Measurements from ENCODE around the gene SYT2.

The SYT2 gene

GRCh38 chr1:202704601-202705000, 5.7 kb downstream of the SYT2 start:
- no peak for DNase-seq (ENCODE audit: low spot score)

DNA sequence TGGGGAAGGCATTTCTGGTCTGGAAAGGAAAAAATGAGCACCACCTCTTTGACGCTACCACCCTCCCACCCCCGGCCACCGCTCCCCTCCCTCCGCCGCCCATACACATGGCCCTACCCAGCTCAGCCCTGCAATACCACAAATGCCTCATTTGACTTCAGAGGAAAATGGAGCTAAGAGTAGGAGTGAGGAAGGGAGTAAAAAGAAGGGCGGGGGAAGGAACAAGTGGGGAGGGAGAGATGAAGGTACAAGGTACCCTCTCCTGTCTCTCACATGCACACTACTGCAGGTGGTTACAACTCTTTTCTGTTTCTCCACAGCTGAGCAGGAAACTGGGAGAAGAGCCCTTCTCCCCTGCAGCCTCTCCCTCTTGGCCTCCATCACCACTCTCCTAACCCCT, 7.1 kb downstream of the SYT2 start:
- DNase-seq (ENCODE audit: low spot score), result no peak

- DNase-seq (ENCODE audit: low spot score), result no peak
Observed at GRCh38 chr1:202702088-202702487, 8.2 kb downstream of the SYT2 start.

GRCh38 chr1:202701200-202701599, 9.1 kb downstream of the SYT2 start:
- no peak for DNase-seq (ENCODE audit: low spot score)

DNA sequence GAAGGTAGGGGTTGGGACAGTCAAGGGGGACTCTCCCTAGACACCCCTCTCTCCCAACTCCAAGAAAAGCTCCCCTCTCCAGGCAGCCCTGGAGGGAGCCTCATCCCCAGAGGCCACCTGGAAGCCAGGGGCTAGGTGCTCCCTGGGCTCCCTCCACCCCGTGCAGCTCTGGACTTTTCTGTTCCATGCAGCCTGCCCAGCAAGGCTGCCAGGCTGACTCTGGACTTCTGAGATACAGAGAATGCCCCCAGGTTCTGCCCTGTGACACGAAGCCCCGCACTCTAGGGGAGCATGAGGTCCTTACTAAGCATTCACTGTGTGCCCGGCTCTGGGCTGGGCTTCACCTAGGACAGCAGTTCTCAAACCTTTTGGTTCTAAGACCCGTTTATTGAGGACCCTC, 10.2 kb downstream of the SYT2 start:
- no peak for DNase-seq (ENCODE audit: low spot score)

GRCh38 chr1:202698276-202698675, 12.0 kb downstream of the SYT2 start:
- DNase-seq (ENCODE audit: low spot score), result no peak

GRCh38 chr1:202697038-202697437, 13.2 kb downstream of the SYT2 start:
- no peak for DNase-seq (ENCODE audit: low spot score)

GRCh38 chr1:202694314-202694713, 15.9 kb downstream of the SYT2 start:
- no peak for DNase-seq (ENCODE audit: low spot score)

DNA sequence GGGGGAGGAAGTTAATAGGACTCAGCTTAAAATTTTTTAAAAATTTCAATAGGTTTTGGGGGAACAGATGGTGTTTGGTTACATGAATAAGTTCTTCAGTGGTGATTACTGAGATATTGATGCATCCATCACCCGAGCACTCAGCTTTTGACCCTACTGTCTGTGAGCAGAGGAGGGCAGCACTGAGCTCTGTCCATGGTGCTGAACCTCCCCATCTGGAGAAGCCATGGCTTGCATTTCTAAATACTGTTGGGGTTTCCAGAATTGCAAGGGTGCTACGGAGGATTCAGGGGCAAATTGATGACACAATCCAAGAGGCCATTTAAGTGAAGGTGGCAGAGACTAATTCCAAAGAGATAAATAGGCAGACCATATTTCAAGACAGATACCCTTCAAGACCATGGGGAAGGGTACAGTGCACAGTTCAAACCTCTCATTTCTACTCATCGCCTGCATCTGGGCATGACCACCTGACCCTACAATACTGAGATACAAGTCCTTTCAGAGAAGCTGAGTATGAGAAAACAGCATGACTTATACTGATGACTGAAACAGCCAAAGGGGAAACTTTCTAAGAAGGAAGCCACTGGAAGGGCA, 17.2 kb downstream of the SYT2 start:
- peak; percentile 64 for DNase-seq (ENCODE audit: low spot score)

GRCh38 chr1:202691816-202692215, 18.4 kb downstream of the SYT2 start:
- DNase-seq (ENCODE audit: low spot score), result no peak

- no peak for DNase-seq (ENCODE audit: low spot score)
Observed at GRCh38 chr1:202689493-202690342, 20.5 kb downstream of the SYT2 start.

DNA sequence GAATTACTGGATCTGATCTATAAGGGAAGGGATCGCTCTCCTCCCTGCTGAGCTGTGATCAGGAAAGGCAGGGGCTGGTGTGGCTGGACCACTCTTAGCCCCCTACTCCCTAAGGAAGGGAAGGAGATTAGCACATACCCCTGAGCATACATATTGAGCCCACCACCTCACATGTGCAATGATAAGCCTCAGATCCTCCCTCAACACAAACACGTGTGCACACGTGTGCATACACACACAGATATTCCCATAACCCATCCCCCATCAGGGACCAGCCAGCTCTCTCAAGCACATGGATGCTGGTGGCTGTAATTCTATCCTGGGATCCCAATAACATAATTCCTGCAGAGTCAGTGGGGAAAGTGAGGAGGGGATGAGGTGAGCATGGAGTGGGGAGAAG, 21.2 kb downstream of the SYT2 start:
- no peak for DNase-seq (ENCODE audit: low spot score)

DNA sequence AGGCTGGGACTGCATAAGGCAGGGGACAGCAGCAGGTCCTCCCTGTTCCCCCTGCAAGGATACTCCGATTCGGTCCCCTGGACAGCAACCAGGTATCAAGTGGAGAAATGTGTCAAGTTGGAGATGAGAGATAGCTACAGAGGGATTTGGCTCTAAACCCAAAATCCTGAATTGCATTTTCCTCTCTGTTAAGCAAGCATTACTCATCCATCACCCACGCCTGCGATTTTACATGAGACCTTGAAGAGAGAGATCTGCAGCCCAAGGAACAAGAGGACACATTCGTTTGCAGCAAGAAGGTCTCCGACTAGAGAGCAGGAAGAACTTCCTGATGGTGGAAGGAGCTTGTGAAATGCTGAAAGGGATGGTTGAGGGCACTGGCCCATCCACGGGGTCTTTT, 21.9 kb downstream of the SYT2 start:
- DNase-seq (ENCODE audit: low spot score), result no peak

DNA sequence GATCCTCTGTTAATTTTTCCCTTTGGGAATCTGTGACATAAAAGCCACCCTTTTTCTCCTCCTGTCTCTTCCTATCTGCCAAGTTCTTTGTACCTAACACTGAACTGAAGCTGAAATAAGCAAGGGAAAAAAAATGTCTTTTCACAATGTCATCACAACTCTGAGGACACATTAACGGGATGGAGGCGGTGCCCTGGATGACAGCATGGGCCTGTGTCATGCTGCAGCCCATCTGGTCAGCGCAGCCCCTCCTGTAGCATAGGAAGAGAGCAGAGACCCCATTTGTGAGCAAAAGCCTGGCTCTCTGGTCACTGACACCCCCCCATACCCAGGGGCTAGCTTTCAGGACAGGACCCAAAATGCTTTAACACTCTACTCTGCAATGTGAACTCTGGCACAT, 22.5 kb downstream of the SYT2 start:
- no peak for DNase-seq (ENCODE audit: low spot score)

GRCh38 chr1:202687370-202687769, 22.9 kb downstream of the SYT2 start:
- no peak for DNase-seq (ENCODE audit: low spot score)

DNA sequence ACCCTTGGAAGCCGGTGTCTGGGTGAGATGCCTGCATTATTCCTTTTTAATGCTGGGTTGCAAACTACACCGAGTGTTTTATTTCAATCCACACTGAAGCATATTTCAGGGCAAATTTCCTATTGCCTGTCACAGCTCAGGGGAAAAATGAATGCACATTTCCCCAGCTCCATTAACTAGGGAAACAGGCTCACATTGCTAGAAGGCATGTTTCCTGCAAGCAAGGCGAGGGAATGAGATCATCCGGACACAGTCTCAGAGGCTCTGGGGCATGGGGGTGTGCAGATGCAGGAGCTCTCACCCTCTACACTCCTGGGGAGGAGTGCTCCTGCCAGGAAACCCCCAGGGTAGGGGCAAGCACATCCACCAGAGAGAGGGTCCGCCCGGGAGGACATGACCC, 24.6 kb downstream of the SYT2 start:
- DNase-seq (ENCODE audit: low spot score), result no peak

GRCh38 chr1:202684716-202685115, 25.5 kb downstream of the SYT2 start:
- no peak for DNase-seq (ENCODE audit: low spot score)

GRCh38 chr1:202683029-202683428, 27.2 kb downstream of the SYT2 start:
- DNase-seq (ENCODE audit: low spot score), result no peak

DNA sequence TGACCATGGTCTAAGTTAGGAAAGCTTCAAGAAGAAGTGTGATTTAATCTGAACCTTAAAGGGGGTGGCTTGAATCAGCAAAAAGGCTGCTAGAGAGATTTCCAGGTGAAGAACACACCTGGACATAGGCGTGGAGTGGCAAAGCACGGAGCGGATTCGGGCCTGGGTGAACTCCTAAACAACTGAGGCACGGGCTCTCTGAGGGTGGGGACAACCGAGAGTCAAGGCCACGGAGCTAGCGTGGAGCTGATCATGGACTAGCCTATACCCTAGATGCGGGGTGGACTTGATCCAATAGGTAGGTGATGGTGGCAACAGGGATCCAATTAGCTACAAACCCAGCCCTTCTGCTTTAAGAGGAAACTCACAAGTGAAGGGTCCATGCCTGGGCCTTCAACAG, 27.8 kb downstream of the SYT2 start:
- no peak for DNase-seq (ENCODE audit: low spot score)

- DNase-seq (ENCODE audit: low spot score), result no peak
Observed at GRCh38 chr1:202681736-202682420, 28.4 kb downstream of the SYT2 start.

GRCh38 chr1:202680586-202681352, 29.5 kb downstream of the SYT2 start:
- DNase-seq (ENCODE audit: low spot score), result no peak

- DNase-seq (ENCODE audit: low spot score), result no peak
Observed at GRCh38 chr1:202679406-202680177, 30.7 kb downstream of the SYT2 start.

Data from kidney capillary endothelial cell (primary cell).